NCI-H748 (cell line): ENCODE data around the gene DUSP2.
"Not testable (repeated sequence)": the region's sequence is repeated elsewhere in the genome, so short reads cannot be mapped to it uniquely, and the experiment has no call there.

Experiments used
- DNase-seq: peaks from one replicate; lab custom pipeline; 2025; ENCODE audit not compliant: unreplicated experiment; lab: John Stamatoyannopoulos, UW

The DUSP2 gene

GRCh38 chr2:96163768-96164429 is 18.7 kb upstream of the DUSP2 start:
- no peak for DNase-seq

- DNase-seq: no peak
Measured at GRCh38 chr2:96163415-96163767, 18.2 kb upstream of the DUSP2 start.

- DNase-seq: no peak
Measured at GRCh38 chr2:96161898-96162297, 16.7 kb upstream of the DUSP2 start.

- DNase-seq: not testable (repeated sequence)
Measured at GRCh38 chr2:96160366-96160765, 15.1 kb upstream of the DUSP2 start.

- no peak for DNase-seq
Measured at GRCh38 chr2:96159084-96159830, 14.0 kb upstream of the DUSP2 start.

GRCh38 chr2:96158554-96158940 is 13.3 kb upstream of the DUSP2 start:
- no peak for DNase-seq

GRCh38 chr2:96157649-96158553 is 12.7 kb upstream of the DUSP2 start:
- DNase-seq: no peak

- no peak for DNase-seq
Measured at GRCh38 chr2:96156926-96157648, 11.8 kb upstream of the DUSP2 start.

GRCh38 chr2:96156011-96156820 is 11.0 kb upstream of the DUSP2 start:
- DNase-seq: no peak

- DNase-seq: no peak
Measured at GRCh38 chr2:96154506-96155380, 9.5 kb upstream of the DUSP2 start.

- no peak for DNase-seq
Measured at GRCh38 chr2:96153991-96154431, 8.8 kb upstream of the DUSP2 start.

GRCh38 chr2:96153291-96153713 is 8.1 kb upstream of the DUSP2 start:
- no peak for DNase-seq

GRCh38 chr2:96152304-96153161 is 7.3 kb upstream of the DUSP2 start:
- DNase-seq: no peak

GRCh38 chr2:96151595-96152303 is 6.5 kb upstream of the DUSP2 start:
- no peak for DNase-seq

- no peak for DNase-seq
Measured at GRCh38 chr2:96150791-96151594, 5.8 kb upstream of the DUSP2 start.

- DNase-seq: no peak
Measured at GRCh38 chr2:96150007-96150640, 4.9 kb upstream of the DUSP2 start.
